K562 (cell line): ENCODE data around the gene ACY1. TPM values are rescaled to one million over a fixed set of nuclear protein-coding genes. Genes with fewer than 3 reads are reported as not detected.

Experiments
- ATAC-seq: fragments of 200-7000 bp; cut with Tn5 transposase; 3 replicates; pipeline ENCODE4 v1.9.1; 2020; ENCODE audit warnings: moderate library complexity
- BruUV-seq: library from RNA; stranded (reverse); fragments of 400-500 nt; replicated peaks from 2 replicates; lab custom pipeline; 2021; lab: Mats Ljungman, UMichigan
- CTCF ChIA-PET: fragments of 300-600 bp; formaldehyde crosslinking; extraction: SDS; loops from one replicate; lab custom pipeline; 2021; ENCODE audit warnings: low intra/inter-chr PET ratio; lab: Yijun Ruan, JAX
- POLR2A ChIA-PET: fragments of 300-600, 350-650 bp; sonication (Branson Sonifier 250); formaldehyde crosslinking; extraction: SDS; loops from one replicate; lab custom pipeline; 2021; ENCODE audit warnings: antibody characterized with exemption, inconsistent platforms; lab: Yijun Ruan, JAX
- DNase-seq, 4 experiments: peaks; one replicate each; pipeline versions ENCODE4 v3.0.0 to v3.0.0-alpha.2; 2011 to 2018; ENCODE audit warnings: low spot score in 3 of 4, mixed read lengths in 3 of 4; ENCODE audit errors: extremely low read depth in 1 of 4
- FAIRE-seq: peaks from 2 replicates; lab custom pipeline; 2011; peaks lifted over from hg19 to GRCh38; lab: Jason Lieb, UNC
- H2AFZ ChIP-seq: 2 replicates; pipeline ENCODE4 v1.6.0; 2011; ENCODE audit warnings: low read depth, low read length, control low read depth, inconsistent platforms
- H3K27ac ChIP-seq: fragments of 200-600 bp; 3 replicates; pipeline ENCODE4 v1.8.0; 2011; ENCODE audit warnings: low read depth, mild to moderate bottlenecking, control low read depth, inconsistent platforms, low read length, moderate library complexity, mixed read lengths; ENCODE audit errors: extremely low read depth
- H3K27me3 ChIP-seq, 2 experiments: fragments of 300-600 bp in 1 of 2; 2 replicates in 1 of 2; 3 replicates in 1 of 2; pipeline versions ENCODE4 v1.6.0 to v1.8.0; 2011; ENCODE audit warnings: inconsistent platforms in 2 of 2, low read length in 2 of 2, mild to moderate bottlenecking in 1 of 2, mixed read lengths in 1 of 2, moderate library complexity in 1 of 2; ENCODE audit not compliant: control insufficient read depth in 2 of 2, insufficient read depth in 2 of 2
- H3K36me3 ChIP-seq: fragments of 300-600 bp; 3 replicates; pipeline ENCODE4 v1.8.0; 2011; ENCODE audit warnings: mild to moderate bottlenecking, low read length, inconsistent platforms; ENCODE audit not compliant: control insufficient read depth, insufficient read depth
- H3K4me1 ChIP-seq, 2 experiments: fragments of 200-600 bp in 1 of 2; replicated peaks in 1 of 2; 2 replicates in 1 of 2; 3 replicates in 1 of 2; pipeline versions ENCODE4 v1.5.1 to v1.8.0; 2011; ENCODE audit warnings: inconsistent platforms in 2 of 2, low read length in 2 of 2, mild to moderate bottlenecking in 1 of 2, mixed read lengths in 1 of 2, moderate library complexity in 1 of 2; ENCODE audit not compliant: control insufficient read depth in 2 of 2, insufficient read depth in 2 of 2
- H3K4me2 ChIP-seq: 2 replicates; pipeline ENCODE4 v1.6.1; 2011; ENCODE audit warnings: low read length, control low read depth, inconsistent platforms, mixed read lengths; ENCODE audit not compliant: insufficient read depth
- H3K4me3 ChIP-seq: fragments of 200-600 bp; sonication (generic), shearing (Covaris generic); 2 replicates; pipeline ENCODE4 v1.5.1; 2016; ENCODE audit warnings: control low read depth, inconsistent platforms
- H3K79me2 ChIP-seq: fragments of 200-600 bp; 3 replicates; pipeline ENCODE4 v1.8.0; 2011; ENCODE audit warnings: low read length, inconsistent platforms; ENCODE audit not compliant: control insufficient read depth, insufficient read depth
- H3K9ac ChIP-seq, 2 experiments: 2 replicates each; pipeline versions ENCODE4 v1.6.0 to v1.6.1; 2011; ENCODE audit warnings: low read depth in 2 of 2, low read length in 2 of 2, control low read depth in 1 of 2, inconsistent platforms in 1 of 2, mild to moderate bottlenecking in 1 of 2, mixed read lengths in 1 of 2; ENCODE audit not compliant: insufficient read depth in 1 of 2
- H3K9me1 ChIP-seq: one replicate; pipeline ENCODE4 v1.6.0; 2011; ENCODE audit warnings: inconsistent platforms, mild to moderate bottlenecking, low read length, moderate library complexity; ENCODE audit not compliant: control insufficient read depth, insufficient read depth
- H3K9me3 ChIP-seq: replicated peaks from 2 replicates; pipeline ENCODE4 v1.5.1; 2011; ENCODE audit warnings: low read depth, low read length, inconsistent platforms; ENCODE audit not compliant: control insufficient read depth, insufficient read depth
- H4K20me1 ChIP-seq: replicated peaks from 2 replicates; pipeline ENCODE4 v1.6.1; 2011; ENCODE audit warnings: low read length, inconsistent platforms, mixed read lengths; ENCODE audit not compliant: control insufficient read depth, insufficient read depth
- CBX8 ChIP-seq: fragments of 200-600 bp; sonication (generic); IDR thresholded peaks from 2 replicates; pipeline ENCODE4 v1.6.1; 2012; ENCODE audit warnings: borderline replicate concordance, mixed run types, low read depth, mild to moderate bottlenecking, moderate library complexity, mixed read lengths, low read length, control low read depth, inconsistent platforms; ENCODE audit not compliant: poor library complexity, severe bottlenecking; ENCODE audit errors: extremely low read depth
- DLX4 ChIP-seq: fragments of 250-450 bp; sonication (Bioruptor Pico); IDR thresholded peaks from 2 replicates; pipeline ENCODE4 v1.6.1; 2021; ENCODE audit warnings: mild to moderate bottlenecking
- HBP1 ChIP-seq: fragments of 450-650 bp; formaldehyde crosslinking; IDR thresholded peaks from 2 replicates; pipeline ENCODE4 v1.4.0; 2022; ENCODE audit warnings: missing genetic modification characterization
- RREB1 ChIP-seq: fragments of 250-450 bp; sonication (Bioruptor Pico); IDR thresholded peaks from 2 replicates; pipeline ENCODE4 v1.4.0; 2020
- SMARCE1 ChIP-seq: fragments of 450-650 bp; IDR thresholded peaks from 2 replicates; pipeline ENCODE4 v1.7.1; 2016; ENCODE audit warnings: mild to moderate bottlenecking
- SRSF7 ChIP-seq: fragments of 200-400 bp; formaldehyde crosslinking; optimal IDR thresholded peaks from 2 replicates; pipeline ENCODE3; 2017; ENCODE audit warnings: mild to moderate bottlenecking, low read depth, low read length
- STAT5A ChIP-seq: IDR thresholded peaks from 2 replicates; pipeline ENCODE4 v1.6.1; 2012; ENCODE audit warnings: low read length, inconsistent platforms, borderline replicate concordance
- SUPT5H ChIP-seq: fragments of 450-650 bp; IDR thresholded peaks from 2 replicates; pipeline ENCODE4 v1.6.1; 2016
- ZNF175 ChIP-seq: fragments of 200-800 bp; sonication (Bioruptor generic); IDR thresholded peaks from 2 replicates; pipeline ENCODE4 v1.6.1; 2016; ENCODE audit warnings: low read depth, mild to moderate bottlenecking, missing genetic modification characterization, missing compliant biosample characterization
- WGBS: fragments of 100-300 bp; shearing (Covaris generic); methylation state at CpG from one replicate; pipeline ENCODE4 v1.1.6; 2016; ENCODE audit warnings: low coverage, mixed read lengths; ENCODE audit not compliant: insufficient coverage; ENCODE audit errors: missing lambda C conversion rate; 5-methylcytosine and 5-hydroxymethylcytosine counted together
- in situ Hi-C: fragments of 300-500 bp; cut with MboI; formaldehyde crosslinking; loops from 4 replicates; pipeline ENCODE4 v1.15.0; 2018; ENCODE audit warnings: inconsistent platforms, mixed read lengths
- intact Hi-C: fragments of 100-400 bp; cut with micrococcal nuclease; formaldehyde crosslinking; loops from 2 replicates; pipeline ENCODE4 v1.14.2; 2022
- polyA plus RNA-seq, 8 experiments: library from polyadenylated mRNA; depleted of rRNA in 4 of 8; stranded (reverse) in 5 of 8; unstranded in 3 of 8; fragments of >200 nt; fragmentation: Nextera tagmentation in 2 of 8; fragmentation: Illumina TruSeq in 1 of 8; extraction: Ambion mirVana in 2 of 8; extraction: Trizol in 1 of 8; gene quantifications; 2 replicates each; pipeline versions ENCODE4 v1.2.1 to v1.2.3, GENCODE V29; 2011 to 2014; ENCODE audit warnings: inconsistent platforms in 1 of 8, missing spikeins in 1 of 8
- total RNA-seq, 7 experiments: library from RNA; depleted of rRNA in 6 of 7; stranded (reverse); fragments of >200 nt in 6 of 7; fragmentation: Illumina TruSeq in 2 of 7; extraction: Trizol in 2 of 7; gene quantifications; 2 replicates each; pipeline versions ENCODE4 v1.2.1 to v1.2.3, GENCODE V29; 2011 to 2021; ENCODE audit warnings: low replicate concordance in 1 of 7

ACY1 gene
- total and polyA plus RNA-seq, 9 of the 15 experiments (the other 6 are each of a cell fraction or from before 2014, with no cell fraction given) = 70.7 to 195 (median 123) TPM

GRCh38 chr3:51997935-51998596, 14.7 kb downstream of the ACY1 start (continued):
- no peak for TF ChIP-seq SUPT5H
- TF ChIP-seq DLX4 (CRISPR knock-in tag) = no peak
- no peak for TF ChIP-seq SRSF7
- TF ChIP-seq STAT5A = no peak
- 0 out of 2 replicates have a peak, but pooled peaks have one; percentile 20 for TF ChIP-seq SMARCE1
- no peak for TF ChIP-seq CBX8

DNA sequence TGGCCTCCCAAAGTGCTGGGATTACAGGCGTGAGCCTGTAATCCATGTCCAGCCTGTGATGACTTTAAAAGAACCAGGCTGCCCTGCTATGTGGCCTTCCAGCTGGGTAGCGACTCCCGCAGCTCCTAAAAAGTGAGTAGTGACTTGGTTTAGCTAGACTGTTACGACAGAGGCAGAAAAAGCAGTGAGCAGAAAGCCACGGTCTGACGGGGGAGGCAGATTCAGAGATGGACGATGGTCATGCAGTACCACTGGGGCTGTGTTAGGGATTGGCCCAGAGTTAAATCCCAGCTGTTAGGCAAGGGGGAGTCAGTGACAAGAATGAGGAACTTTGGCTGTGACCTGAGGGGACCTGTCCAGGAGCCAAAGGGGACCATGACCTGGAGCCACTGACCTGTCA, 15.4 kb downstream of the ACY1 start:
- in situ Hi-C loops = no loop called here

More for the DNA sequence above, 15.4 kb downstream of the ACY1 start:
- ATAC-seq (no peak), FAIRE-seq (no peak), DNase-seq (no peak)
- H3K36me3 ChIP-seq = peaks cover 16% of the 10 kb centered on the region
- POLR2A ChIA-PET = interaction anchor here (0.6 to 0.7 kb wide), 2 partner anchors 66 to 143 kb away, joined by 3 read pairs; no protein-coding TSS in a partner anchor
- TF ChIP-seq ZNF175 (no peak), RREB1 (CRISPR knock-in tag) (no peak), HBP1 (no peak)
- H3K9me1 ChIP-seq = no peaks in the 10 kb centered on the region
- no peak overlapping the region for H3K4me3 ChIP-seq
- 61% methylated on average over 6 of the region's 7 CpGs for WGBS
- no peak overlapping the region for H3K4me2 ChIP-seq
- H3K9me3 ChIP-seq = 0 out of 2 replicates have a peak, but pooled peaks cover 3% of the 10 kb centered on the region
- CTCF ChIA-PET = interaction anchor here (0.6 kb wide), 1 partner anchor 1349 kb away, joined by 3 read pairs; the partner anchor contains the start of gene DCP1A
- intact Hi-C loops = no loop called here
- peaks cover 6% of the 10 kb centered on the region; the same call in 1 of the 2 replicates for H4K20me1 ChIP-seq
- peak overlapping the region in 1 of 2 experiments; percentile 76; a peak in 2 of 4 replicates for H3K9ac ChIP-seq
- peaks cover 26 to 31% of the 10 kb centered on the region in 2 experiments for H3K4me1 ChIP-seq
- BruUV-seq = no TSS peak
- H3K27ac ChIP-seq = no peak overlapping the region
- no peak overlapping the region for H2AFZ ChIP-seq
- no peaks in the 10 kb centered on the region for H3K27me3 ChIP-seq
- peaks cover 20% of the 10 kb centered on the region for H3K79me2 ChIP-seq
